Duodenal mucosa (tissue), 2 donors: Measurements from ENCODE around the gene DPY19L1.
"Not testable (repeated sequence)": the region's sequence is repeated elsewhere in the genome, so short reads cannot be mapped to it uniquely, and the experiment has no call there.

Experiments
- H3K27ac ChIP-seq: one replicate; pipeline ENCODE4 v1.7.0; 2013; ENCODE audit warnings: low read depth, low read length
- H3K27me3 ChIP-seq, 2 donors: one replicate each; pipeline ENCODE4 v1.7.0; 2013; ENCODE audit warnings: low read length in 2 of 2, control low read depth in 1 of 2; ENCODE audit not compliant: insufficient read depth in 2 of 2, control insufficient read depth in 1 of 2
- H3K36me3 ChIP-seq, 2 donors: one replicate each; pipeline ENCODE4 v1.7.0; 2013; ENCODE audit warnings: low read length in 2 of 2, control low read depth in 1 of 2; ENCODE audit not compliant: insufficient read depth in 2 of 2, control insufficient read depth in 1 of 2
- H3K4me1 ChIP-seq, 2 donors: one replicate each; pipeline ENCODE4 v1.7.0; 2013; ENCODE audit warnings: low read length in 2 of 2, control low read depth in 1 of 2; ENCODE audit not compliant: insufficient read depth in 2 of 2, control insufficient read depth in 1 of 2
- H3K4me3 ChIP-seq, 2 donors: one replicate each; pipeline ENCODE4 v1.7.0; 2013; ENCODE audit warnings: low read length in 2 of 2, low read depth in 1 of 2
- H3K9ac ChIP-seq, 2 donors: one replicate each; pipeline ENCODE4 v1.7.0; 2013; ENCODE audit warnings: low read length in 2 of 2, low read depth in 1 of 2
- H3K9me3 ChIP-seq, 2 donors: one replicate each; pipeline ENCODE4 v1.7.0; 2013; ENCODE audit warnings: low read length in 2 of 2, control low read depth in 1 of 2; ENCODE audit not compliant: control insufficient read depth in 1 of 2

DPY19L1 gene

DNA sequence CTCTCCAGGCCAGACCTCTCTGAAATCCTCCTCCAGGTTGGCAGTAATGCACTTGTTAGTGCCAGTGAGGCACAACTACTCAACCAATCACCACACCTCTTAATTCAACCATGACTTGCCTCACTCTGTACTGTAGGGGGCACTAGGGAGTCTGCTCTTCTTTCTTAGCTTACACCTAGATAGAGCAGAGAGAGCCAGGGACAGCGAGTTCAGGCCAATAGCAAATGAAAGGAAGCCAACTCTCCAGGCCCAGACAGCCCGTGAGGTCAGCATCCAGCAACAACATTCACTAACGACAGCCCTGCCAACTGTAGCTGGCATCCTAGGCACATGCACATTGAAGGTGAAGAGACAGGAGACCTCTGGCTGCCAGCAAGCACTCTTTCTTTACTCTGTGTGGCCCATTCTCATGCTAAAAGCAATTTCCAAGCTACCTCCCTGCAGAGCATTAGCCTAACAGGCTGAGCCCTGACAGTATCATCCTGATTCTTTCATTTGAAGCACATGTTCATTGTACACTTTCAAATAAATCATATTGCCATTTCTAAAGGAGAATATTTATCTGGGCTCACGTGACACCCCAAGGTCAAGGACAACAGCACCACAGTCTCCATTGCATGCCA, 136.3 kb downstream of the DPY19L1 start:
- H3K27me3 ChIP-seq = no peaks in the 10 kb centered on the region
- H3K4me3 ChIP-seq = no peak overlapping the region
- H3K36me3 ChIP-seq = no peaks in the 10 kb centered on the region
- H3K9me3 ChIP-seq = no peaks in the 10 kb centered on the region
- no peaks in the 10 kb centered on the region for H3K4me1 ChIP-seq
- H3K9ac ChIP-seq = no peak overlapping the region
- H3K27ac ChIP-seq = no peak overlapping the region

DNA sequence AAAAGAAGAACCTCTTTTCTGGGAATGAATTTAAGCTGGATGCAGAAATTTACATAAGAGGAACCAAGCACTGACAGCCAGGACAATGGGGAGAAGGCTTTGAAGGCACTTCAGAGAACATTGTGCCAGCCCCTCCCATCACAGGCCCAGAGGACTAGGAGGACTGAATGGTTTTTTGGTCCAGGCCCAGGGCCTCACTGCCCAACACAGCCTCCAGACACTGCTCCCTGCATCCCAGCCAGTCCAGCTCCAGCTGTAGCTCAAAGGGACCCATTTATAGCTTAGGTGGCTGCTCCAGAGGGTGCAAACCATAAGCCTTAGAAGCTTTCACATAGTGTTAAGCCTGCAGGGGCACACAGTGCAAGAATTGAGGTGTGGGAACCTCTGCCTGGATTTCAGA, 142.1 kb downstream of the DPY19L1 start:
- Histone ChIP-seq H3K27me3 (no peaks in the 10 kb centered on the region), H3K4me3 (no peak overlapping the region), H3K9me3 (peaks cover 0 to 12% of the 10 kb centered on the region in 2 donors), H3K9ac (no peak overlapping the region), H3K36me3 (no peaks in the 10 kb centered on the region), H3K27ac (no peak overlapping the region), H3K4me1 (no peaks in the 10 kb centered on the region)

DNA sequence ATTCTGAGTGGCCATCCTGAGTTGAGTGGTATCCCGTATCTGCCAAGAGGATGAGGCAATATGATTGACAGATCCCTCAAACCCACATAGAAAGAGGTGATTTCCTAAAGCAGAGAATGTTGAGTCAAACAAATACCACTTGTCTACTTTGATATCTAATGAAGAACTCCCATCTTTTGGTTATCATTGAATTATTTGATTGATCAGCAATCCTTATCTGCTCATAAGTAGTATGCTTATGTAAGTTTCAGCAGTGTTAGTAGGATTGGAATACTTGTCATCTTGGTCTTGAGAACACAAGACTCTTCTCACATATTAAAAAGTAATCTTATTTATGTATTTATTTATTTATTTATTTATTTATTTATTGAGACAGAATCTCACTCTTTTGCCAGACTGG, 147.3 kb downstream of the DPY19L1 start:
- Histone ChIP-seq H3K4me1 (no peaks in the 10 kb centered on the region), H3K9me3 (peaks cover 0 to 2% of the 10 kb centered on the region in 2 donors), H3K4me3 (no peak overlapping the region), H3K27ac (no peak overlapping the region), H3K36me3 (no peaks in the 10 kb centered on the region), H3K27me3 (no peaks in the 10 kb centered on the region), H3K9ac (no peak overlapping the region)

DNA sequence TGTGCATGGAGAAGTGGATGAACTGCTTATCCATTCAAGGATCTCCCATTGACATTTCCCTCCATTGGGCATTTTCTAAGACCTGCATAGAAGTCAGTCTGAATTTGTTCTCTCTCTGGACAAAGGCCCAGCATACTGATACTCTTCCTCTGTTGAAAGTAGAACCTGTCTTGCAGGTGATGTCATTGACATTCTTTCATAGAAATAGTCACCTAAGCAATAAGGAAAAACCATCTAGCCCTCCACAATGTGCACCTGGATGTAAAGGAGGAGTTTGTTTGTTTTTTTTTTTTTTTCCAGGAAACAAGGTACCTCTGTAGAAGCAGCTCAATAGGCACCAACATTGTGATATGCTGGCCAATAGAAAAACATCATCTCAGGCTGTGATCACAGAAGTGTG, 150.4 kb downstream of the DPY19L1 start:
- peaks cover 0 to 3% of the 10 kb centered on the region in 2 donors for H3K9me3 ChIP-seq
- H3K4me3 ChIP-seq = no peak overlapping the region
- no peaks in the 10 kb centered on the region for H3K36me3 ChIP-seq
- no peak overlapping the region for H3K9ac ChIP-seq
- no peaks in the 10 kb centered on the region for H3K27me3 ChIP-seq
- H3K4me1 ChIP-seq = no peaks in the 10 kb centered on the region
- H3K27ac ChIP-seq = no peak overlapping the region

DNA sequence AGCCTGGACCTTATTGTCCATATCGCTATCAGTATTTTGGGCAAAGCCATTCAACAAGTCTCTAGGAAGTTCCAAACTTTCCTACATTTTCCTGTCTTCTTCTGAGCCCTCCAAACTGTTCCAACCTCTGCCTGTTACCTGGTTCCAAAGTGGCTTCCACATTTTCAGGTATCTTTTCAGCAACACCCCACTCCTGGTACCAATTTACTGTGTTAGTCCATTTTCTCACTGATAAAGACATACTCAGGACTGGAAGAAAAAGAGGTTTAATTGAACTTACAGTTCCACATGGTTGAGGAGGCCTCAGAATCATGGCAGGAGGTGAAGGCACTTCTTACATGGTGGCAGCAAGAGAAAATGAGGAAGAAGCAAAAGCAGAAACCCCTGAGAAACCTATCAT, 153.4 kb downstream of the DPY19L1 start:
- H3K36me3 ChIP-seq, H3K4me1 ChIP-seq, H3K27ac ChIP-seq, H3K27me3 ChIP-seq, H3K4me3 ChIP-seq, H3K9ac ChIP-seq, H3K9me3 ChIP-seq: not testable (repeated sequence)

DNA sequence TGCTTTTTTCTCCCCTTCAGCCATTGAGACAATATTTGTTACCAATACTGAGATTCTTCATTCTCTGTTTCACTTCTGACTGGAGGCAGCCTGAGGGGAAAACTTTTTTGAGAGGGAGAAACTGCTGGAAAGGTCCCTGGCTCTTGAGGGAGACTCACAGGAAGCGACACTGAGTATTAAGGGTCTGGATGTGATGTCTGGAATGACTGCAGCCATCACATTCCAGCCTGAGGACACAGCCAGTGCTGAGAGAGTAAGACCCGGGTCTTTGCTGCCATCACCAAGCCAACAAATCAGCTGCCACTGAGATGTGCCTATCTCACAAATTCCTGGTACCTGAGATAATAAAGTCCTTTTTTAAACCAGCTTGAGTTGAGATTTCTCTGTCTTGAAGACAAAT, 157.4 kb downstream of the DPY19L1 start:
- no peak overlapping the region for H3K9ac ChIP-seq
- peaks cover 0 to 3% of the 10 kb centered on the region in 2 donors for H3K9me3 ChIP-seq
- H3K27ac ChIP-seq = no peak overlapping the region
- H3K27me3 ChIP-seq = no peaks in the 10 kb centered on the region
- H3K36me3 ChIP-seq = no peaks in the 10 kb centered on the region
- H3K4me1 ChIP-seq = no peaks in the 10 kb centered on the region
- H3K4me3 ChIP-seq = no peak overlapping the region

DNA sequence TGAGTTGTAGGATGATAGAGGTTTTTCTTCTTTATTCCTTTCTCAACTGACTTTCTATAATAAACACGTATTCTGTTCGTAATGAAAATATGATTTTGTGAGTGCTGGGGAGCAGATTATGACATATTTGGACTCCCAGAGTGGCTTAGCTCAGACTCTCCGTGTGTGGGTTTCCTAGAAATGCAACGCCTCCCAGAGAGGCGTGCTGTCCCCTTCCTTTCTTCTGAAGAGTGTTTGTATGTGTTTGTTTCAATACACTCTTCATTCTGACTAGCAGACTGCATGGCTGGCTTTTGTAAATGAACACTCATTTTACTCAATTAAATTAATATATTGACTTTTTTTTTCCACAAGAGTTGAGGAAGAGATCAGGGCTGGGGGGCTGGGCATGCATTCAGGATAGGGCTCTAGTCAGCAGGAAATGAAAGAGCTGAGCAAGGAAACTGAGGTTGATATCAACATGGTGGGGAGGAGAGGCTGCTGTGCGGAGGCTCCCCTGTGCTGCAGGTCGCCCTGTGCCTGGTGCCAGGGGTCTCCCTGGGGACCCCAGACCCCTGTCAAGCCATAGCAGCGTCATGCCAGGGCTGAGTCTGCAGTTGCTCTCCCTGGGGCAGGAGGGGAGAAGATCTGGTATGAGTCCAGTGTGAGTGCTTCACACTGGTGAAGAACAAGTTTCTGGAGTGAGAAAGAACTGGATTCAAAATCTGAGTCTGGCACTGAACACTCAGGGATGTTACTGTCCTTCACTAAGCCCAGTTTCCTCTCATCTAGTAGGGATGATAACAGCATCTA, 158.1 kb downstream of the DPY19L1 start:
- not testable (repeated sequence) for H3K27me3 ChIP-seq, H3K4me1 ChIP-seq, H3K36me3 ChIP-seq, H3K9ac ChIP-seq, H3K4me3 ChIP-seq, H3K9me3 ChIP-seq, H3K27ac ChIP-seq
